ENCODE measurements around the gene WDR46. TPM values are rescaled to one million over a fixed set of nuclear protein-coding genes. Genes with fewer than 3 reads are reported as not detected.

Gene WDR46
- total and polyA plus RNA-seq, 2 of the 13 experiments (the other 11 are each of a cell fraction or from before 2014, with no cell fraction given) = 47.4 to 105 TPM

DNA sequence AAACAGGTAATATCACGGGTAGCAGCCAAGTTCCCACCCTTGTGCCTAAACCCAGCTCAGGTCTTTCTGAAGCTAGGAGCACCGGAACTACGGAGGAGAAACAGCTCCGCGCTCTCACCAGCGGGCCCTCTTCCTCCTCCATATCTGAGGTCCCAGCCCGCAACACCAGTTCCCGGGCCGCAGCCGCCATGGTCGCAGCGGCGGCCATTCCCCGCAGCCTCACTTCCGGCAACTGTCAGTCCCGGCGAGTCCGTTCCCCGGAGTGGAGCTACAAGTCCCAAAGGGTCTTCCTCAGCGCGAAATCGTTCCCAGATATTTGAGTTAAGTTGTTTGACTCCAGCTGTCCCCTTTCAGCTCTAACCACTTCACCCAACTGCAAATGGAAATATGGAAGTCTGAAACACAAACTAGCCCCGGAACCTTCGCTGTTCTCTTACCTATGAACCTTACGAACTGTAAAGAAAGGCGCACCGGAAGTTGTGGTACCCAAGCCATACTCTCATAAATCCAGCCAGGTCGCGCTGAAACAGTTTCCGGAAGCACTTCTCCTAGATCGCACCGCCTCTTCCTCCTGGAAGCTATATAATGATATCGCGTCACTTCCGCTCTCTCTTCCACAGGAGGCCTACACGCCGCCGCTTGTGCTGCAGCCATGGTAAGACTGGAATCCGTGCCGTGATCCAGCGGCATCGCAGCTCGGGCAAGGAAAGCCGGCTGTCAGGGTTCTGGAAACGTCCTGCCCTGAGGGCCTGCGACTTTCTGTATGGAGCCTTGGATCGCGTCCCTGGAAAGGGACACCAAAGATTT, 17.4 kb downstream of the WDR46 start, which contains the start of the genes RPS18 and VPS52 (continued):
- peak in 1 of 2 experiments; percentile 10; a peak in 1 of 4 replicates for TF ChIP-seq EP300 (IDR thresholded peaks at IDR 0.05; ENCODE audit: low read depth in 2 of 2, low read length in 2 of 2)
- peak; percentile 35; the same call in 1 of the 2 replicates for TF ChIP-seq EP300 (CRISPR knock-in tag; IDR thresholded peaks at IDR 0.05; ENCODE audit: borderline replicate concordance)
- TF ChIP-seq, protein P1, sequence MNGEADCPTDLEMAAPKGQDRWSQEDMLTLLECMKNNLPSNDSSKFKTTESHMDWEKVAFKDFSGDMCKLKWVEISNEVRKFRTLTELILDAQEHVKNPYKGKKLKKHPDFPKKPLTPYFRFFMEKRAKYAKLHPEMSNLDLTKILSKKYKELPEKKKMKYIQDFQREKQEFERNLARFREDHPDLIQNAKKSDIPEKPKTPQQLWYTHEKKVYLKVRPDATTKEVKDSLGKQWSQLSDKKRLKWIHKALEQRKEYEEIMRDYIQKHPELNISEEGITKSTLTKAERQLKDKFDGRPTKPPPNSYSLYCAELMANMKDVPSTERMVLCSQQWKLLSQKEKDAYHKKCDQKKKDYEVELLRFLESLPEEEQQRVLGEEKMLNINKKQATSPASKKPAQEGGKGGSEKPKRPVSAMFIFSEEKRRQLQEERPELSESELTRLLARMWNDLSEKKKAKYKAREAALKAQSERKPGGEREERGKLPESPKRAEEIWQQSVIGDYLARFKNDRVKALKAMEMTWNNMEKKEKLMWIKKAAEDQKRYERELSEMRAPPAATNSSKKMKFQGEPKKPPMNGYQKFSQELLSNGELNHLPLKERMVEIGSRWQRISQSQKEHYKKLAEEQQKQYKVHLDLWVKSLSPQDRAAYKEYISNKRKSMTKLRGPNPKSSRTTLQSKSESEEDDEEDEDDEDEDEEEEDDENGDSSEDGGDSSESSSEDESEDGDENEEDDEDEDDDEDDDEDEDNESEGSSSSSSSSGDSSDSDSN (CRISPR knock-in tag; IDR thresholded peaks at IDR 0.05) = peak; percentile 86
- TF ChIP-seq TAF1 (CRISPR knock-in tag; IDR thresholded peaks at IDR 0.05) = peak; percentile 98
- no peak for TF ChIP-seq FUBP1 (CRISPR knock-in tag; IDR thresholded peaks at IDR 0.05; ENCODE audit: borderline replicate concordance)
- 0 out of 2 replicates have a peak, but pooled peaks have one; percentile 64 for TF ChIP-seq XBP1 (CRISPR knock-in tag; IDR thresholded peaks at IDR 0.05)
- TF ChIP-seq, protein P2, sequence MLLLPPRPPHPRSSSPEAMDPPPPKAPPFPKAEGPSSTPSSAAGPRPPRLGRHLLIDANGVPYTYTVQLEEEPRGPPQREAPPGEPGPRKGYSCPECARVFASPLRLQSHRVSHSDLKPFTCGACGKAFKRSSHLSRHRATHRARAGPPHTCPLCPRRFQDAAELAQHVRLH (CRISPR knock-in tag; IDR thresholded peaks at IDR 0.05; ENCODE audit: borderline replicate concordance, low read depth) = peak; percentile 94
- peak; percentile 90 for TF ChIP-seq ZNF383 (CRISPR knock-in tag; IDR thresholded peaks at IDR 0.05; ENCODE audit: borderline replicate concordance)
- peak; percentile 28; the same call in 1 of the 2 replicates for TF ChIP-seq ZNF121 (CRISPR knock-in tag; IDR thresholded peaks at IDR 0.05)
- TF ChIP-seq RAD21 (CRISPR knock-in tag; IDR thresholded peaks at IDR 0.05) = peak; percentile 42
- TF ChIP-seq RARG (CRISPR knock-in tag; IDR thresholded peaks at IDR 0.05; ENCODE audit: low read depth) = peak; percentile 95; the same call in 1 of the 2 replicates
- TF ChIP-seq GATA4 (IDR thresholded peaks at IDR 0.05; ENCODE audit: borderline replicate concordance, low read depth) = peak; percentile 77
- no peak; the same call in 1 of the 2 replicates for TF ChIP-seq MBNL3 (CRISPR knock-in tag; conservative IDR thresholded peaks at IDR 0.05)
- peak; percentile 78 for TF ChIP-seq ZNF607 (CRISPR knock-in tag; IDR thresholded peaks at IDR 0.05; ENCODE audit: borderline replicate concordance)
- peak; percentile 78 for TF ChIP-seq TBX2 (CRISPR knock-in tag; IDR thresholded peaks at IDR 0.05; ENCODE audit: borderline replicate concordance)
- TF ChIP-seq, protein P3, sequence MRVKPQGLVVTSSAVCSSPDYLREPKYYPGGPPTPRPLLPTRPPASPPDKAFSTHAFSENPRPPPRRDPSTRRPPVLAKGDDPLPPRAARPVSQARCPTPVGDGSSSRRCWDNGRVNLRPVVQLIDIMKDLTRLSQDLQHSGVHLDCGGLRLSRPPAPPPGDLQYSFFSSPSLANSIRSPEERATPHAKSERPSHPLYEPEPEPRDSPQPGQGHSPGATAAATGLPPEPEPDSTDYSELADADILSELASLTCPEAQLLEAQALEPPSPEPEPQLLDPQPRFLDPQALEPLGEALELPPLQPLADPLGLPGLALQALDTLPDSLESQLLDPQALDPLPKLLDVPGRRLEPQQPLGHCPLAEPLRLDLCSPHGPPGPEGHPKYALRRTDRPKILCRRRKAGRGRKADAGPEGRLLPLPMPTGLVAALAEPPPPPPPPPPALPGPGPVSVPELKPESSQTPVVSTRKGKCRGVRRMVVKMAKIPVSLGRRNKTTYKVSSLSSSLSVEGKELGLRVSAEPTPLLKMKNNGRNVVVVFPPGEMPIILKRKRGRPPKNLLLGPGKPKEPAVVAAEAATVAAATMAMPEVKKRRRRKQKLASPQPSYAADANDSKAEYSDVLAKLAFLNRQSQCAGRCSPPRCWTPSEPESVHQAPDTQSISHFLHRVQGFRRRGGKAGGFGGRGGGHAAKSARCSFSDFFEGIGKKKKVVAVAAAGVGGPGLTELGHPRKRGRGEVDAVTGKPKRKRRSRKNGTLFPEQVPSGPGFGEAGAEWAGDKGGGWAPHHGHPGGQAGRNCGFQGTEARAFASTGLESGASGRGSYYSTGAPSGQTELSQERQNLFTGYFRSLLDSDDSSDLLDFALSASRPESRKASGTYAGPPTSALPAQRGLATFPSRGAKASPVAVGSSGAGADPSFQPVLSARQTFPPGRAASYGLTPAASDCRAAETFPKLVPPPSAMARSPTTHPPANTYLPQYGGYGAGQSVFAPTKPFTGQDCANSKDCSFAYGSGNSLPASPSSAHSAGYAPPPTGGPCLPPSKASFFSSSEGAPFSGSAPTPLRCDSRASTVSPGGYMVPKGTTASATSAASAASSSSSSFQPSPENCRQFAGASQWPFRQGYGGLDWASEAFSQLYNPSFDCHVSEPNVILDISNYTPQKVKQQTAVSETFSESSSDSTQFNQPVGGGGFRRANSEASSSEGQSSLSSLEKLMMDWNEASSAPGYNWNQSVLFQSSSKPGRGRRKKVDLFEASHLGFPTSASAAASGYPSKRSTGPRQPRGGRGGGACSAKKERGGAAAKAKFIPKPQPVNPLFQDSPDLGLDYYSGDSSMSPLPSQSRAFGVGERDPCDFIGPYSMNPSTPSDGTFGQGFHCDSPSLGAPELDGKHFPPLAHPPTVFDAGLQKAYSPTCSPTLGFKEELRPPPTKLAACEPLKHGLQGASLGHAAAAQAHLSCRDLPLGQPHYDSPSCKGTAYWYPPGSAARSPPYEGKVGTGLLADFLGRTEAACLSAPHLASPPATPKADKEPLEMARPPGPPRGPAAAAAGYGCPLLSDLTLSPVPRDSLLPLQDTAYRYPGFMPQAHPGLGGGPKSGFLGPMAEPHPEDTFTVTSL (CRISPR knock-in tag; IDR thresholded peaks at IDR 0.05; ENCODE audit: borderline replicate concordance) = peak; percentile 16; the same call in 1 of the 2 replicates
- TF ChIP-seq ZNF775 (CRISPR knock-in tag; IDR thresholded peaks at IDR 0.05; ENCODE audit: borderline replicate concordance) = peak; percentile 80; the same call in 1 of the 2 replicates
- no peak for TF ChIP-seq ZNF326 (CRISPR knock-in tag; IDR thresholded peaks at IDR 0.05; ENCODE audit: borderline replicate concordance)
